Endothelial cell of umbilical vein (primary cell): Measurements from ENCODE around the gene SLC43A1. TPM values are rescaled to one million over a fixed set of nuclear protein-coding genes. Genes with fewer than 3 reads are reported as not detected.

Experiments used
- BruUV-seq: library from RNA; stranded (reverse); fragments of 400-500 nt; replicated peaks from 2 replicates; lab custom pipeline; 2021; lab: Mats Ljungman, UMichigan
- CTCF ChIA-PET: fragments of 300-600, 350-600 bp; sonication (Branson Sonifier 250); formaldehyde crosslinking; loops from one replicate; lab custom pipeline; 2021; ENCODE audit warnings: antibody characterized with exemption, inconsistent platforms; lab: Charles Lee
- POLR2A ChIA-PET: fragments of 300-600, 350-600 bp; sonication (Branson Sonifier 250); formaldehyde crosslinking; loops from one replicate; lab custom pipeline; 2021; ENCODE audit warnings: antibody characterized with exemption, inconsistent platforms; lab: Charles Lee
- DNase-seq: peaks from one replicate; pipeline ENCODE4 v3.0.0-alpha.2; 2011; ENCODE audit warnings: low read depth, low spot score
- FAIRE-seq: peaks from 2 replicates; lab custom pipeline; 2011; peaks lifted over from hg19 to GRCh38; lab: Jason Lieb, UNC
- H2AFZ ChIP-seq: 2 replicates; pipeline ENCODE4 v1.6.0; 2012; ENCODE audit warnings: low read depth, low read length, control low read depth, inconsistent platforms
- H3K27ac ChIP-seq: 2 replicates; pipeline ENCODE4 v1.5.1; 2011; ENCODE audit warnings: low read depth, mild to moderate bottlenecking, control low read depth, low read length, moderate library complexity; ENCODE audit not compliant: insufficient read depth
- H3K27me3 ChIP-seq, 2 experiments: 2 replicates each; pipeline versions ENCODE4 v1.6.0 to v1.6.1; 2011; ENCODE audit warnings: low read length in 2 of 2, mixed read lengths in 1 of 2; ENCODE audit not compliant: control insufficient read depth in 2 of 2, insufficient read depth in 2 of 2
- H3K36me3 ChIP-seq, 2 experiments: 2 replicates in 1 of 2; 3 replicates in 1 of 2; pipeline ENCODE4 v1.5.1; 2011; ENCODE audit warnings: low read length in 2 of 2, mild to moderate bottlenecking in 1 of 2, moderate library complexity in 1 of 2; ENCODE audit not compliant: control insufficient read depth in 2 of 2, insufficient read depth in 2 of 2; ENCODE audit errors: extremely low read depth in 1 of 2
- H3K4me1 ChIP-seq: 3 replicates; pipeline ENCODE4 v1.5.1; 2011; ENCODE audit warnings: mild to moderate bottlenecking, low read length; ENCODE audit not compliant: control insufficient read depth, insufficient read depth; ENCODE audit errors: extremely low read depth
- H3K4me2 ChIP-seq: 2 replicates; pipeline ENCODE4 v1.6.1; 2011; ENCODE audit warnings: low read length, control low read depth, mixed read lengths; ENCODE audit not compliant: insufficient read depth
- H3K4me3 ChIP-seq, 3 experiments: fragments of 200-600 bp in 1 of 3; sonication (generic), shearing (Covaris generic) in 1 of 3; replicated peaks in 1 of 3; 2 replicates each; pipeline ENCODE4 v1.5.1; 2011 to 2016; ENCODE audit warnings: control low read depth in 3 of 3, low read length in 3 of 3, mild to moderate bottlenecking in 2 of 3, inconsistent platforms in 1 of 3, low read depth in 1 of 3, moderate library complexity in 1 of 3; ENCODE audit not compliant: insufficient read depth in 1 of 3
- H3K79me2 ChIP-seq: 2 replicates; pipeline ENCODE4 v1.6.0; 2012; ENCODE audit warnings: low read length, inconsistent platforms; ENCODE audit not compliant: control insufficient read depth, insufficient read depth
- H3K9ac ChIP-seq: replicated peaks from 2 replicates; pipeline ENCODE3; 2011; ENCODE audit warnings: low read length, control low read depth; ENCODE audit not compliant: insufficient read depth; ENCODE audit errors: extremely low read depth
- H3K9me1 ChIP-seq: replicated peaks from 3 replicates; pipeline ENCODE4 v1.6.0; 2011; ENCODE audit warnings: mild to moderate bottlenecking, low read length; ENCODE audit not compliant: control insufficient read depth, insufficient read depth; ENCODE audit errors: extremely low read depth
- H3K9me3 ChIP-seq: replicated peaks from 2 replicates; pipeline ENCODE4 v1.5.1; 2012; ENCODE audit warnings: low read length, inconsistent platforms; ENCODE audit not compliant: control insufficient read depth, insufficient read depth
- H4K20me1 ChIP-seq: replicated peaks from 2 replicates; pipeline ENCODE3; 2011; ENCODE audit warnings: mild to moderate bottlenecking, low read length; ENCODE audit not compliant: control insufficient read depth, insufficient read depth; ENCODE audit errors: extremely low read depth
- CTCF ChIP-seq, 2 donors: IDR thresholded peaks; 1 replicate in 1 of 2; 2 replicates in 1 of 2; pipeline ENCODE4 v1.5.1; 2011; ENCODE audit warnings: low read length in 2 of 2, mild to moderate bottlenecking in 2 of 2, moderate library complexity in 2 of 2, control low read depth in 1 of 2, inconsistent platforms in 1 of 2, low read depth in 1 of 2; ENCODE audit not compliant: insufficient read depth in 1 of 2; ENCODE audit errors: extremely low read depth in 1 of 2
- EZH2 ChIP-seq: IDR thresholded peaks from 2 replicates; pipeline ENCODE4 v1.6.1; 2012; ENCODE audit warnings: borderline replicate concordance, low read depth, mild to moderate bottlenecking, moderate library complexity, low read length, inconsistent platforms; ENCODE audit not compliant: severe bottlenecking
- FOS ChIP-seq: IDR thresholded peaks from 2 replicates; pipeline ENCODE4 v1.6.1; 2011; ENCODE audit warnings: mild to moderate bottlenecking, low read length, moderate library complexity, borderline replicate concordance; ENCODE audit not compliant: insufficient read depth
- GATA2 ChIP-seq: IDR thresholded peaks from 2 replicates; pipeline ENCODE4 v1.7.0; 2011; ENCODE audit warnings: low read depth, mild to moderate bottlenecking, moderate library complexity, mixed read lengths, low read length; ENCODE audit not compliant: insufficient read length, insufficient read depth
- JUN ChIP-seq: IDR thresholded peaks from 2 replicates; pipeline ENCODE4 v1.6.1; 2011; ENCODE audit warnings: borderline replicate concordance, low read depth; ENCODE audit not compliant: insufficient read length, insufficient read depth
- MAX ChIP-seq: IDR thresholded peaks from 2 replicates; pipeline ENCODE4 v1.6.1; 2011; ENCODE audit not compliant: insufficient read depth, insufficient read length
- MYC ChIP-seq: IDR thresholded peaks from one replicate; pipeline ENCODE4 v1.6.1; 2011; ENCODE audit warnings: mild to moderate bottlenecking, low read depth, low read length
- POLR2A ChIP-seq: IDR thresholded peaks from 2 replicates; pipeline ENCODE4 v1.6.1; 2012; ENCODE audit warnings: low read depth, mild to moderate bottlenecking, control low read depth, low read length
- POLR2AphosphoS5 ChIP-seq: IDR thresholded peaks from 2 replicates; pipeline ENCODE4 v1.6.1; 2012; ENCODE audit warnings: low read depth, mild to moderate bottlenecking, control low read depth, low read length, moderate library complexity; ENCODE audit not compliant: insufficient read depth
- dilution Hi-C: fragments of 300-500 bp; cut with MboI; formaldehyde crosslinking; loops from one replicate; pipeline ENCODE4 v1.15.0; 2019; ENCODE audit warnings: low sequenced_read_pairs; ENCODE audit not compliant: extremely low pct_ligation_motif_present
- intact Hi-C: fragments of 100-400 bp; cut with micrococcal nuclease; formaldehyde crosslinking; loops from one replicate; pipeline ENCODE4 v1.10.0; 2022
- polyA plus RNA-seq, 4 experiments: library from polyadenylated mRNA; depleted of rRNA in 3 of 4; stranded (reverse) in 3 of 4; unstranded in 1 of 4; fragments of >200 nt; gene quantifications; 2 replicates each; pipeline versions ENCODE4 v1.2.1 to v1.2.3, GENCODE V29; 2011 to 2012; ENCODE audit warnings: missing spikeins in 1 of 4
- total RNA-seq: library from RNA; stranded (reverse); gene quantifications from 2 replicates; pipeline ENCODE4 v1.2.3, GENCODE V29; 2021

SLC43A1 gene
- total and polyA plus RNA-seq, 2 donors (not counting 3 experiments of a cell fraction or from before 2014, with no cell fraction given): 13.7 to 19.5 TPM

- BruUV-seq: no TSS peak
- FAIRE-seq (no peak), DNase-seq (no peak)
- CTCF ChIA-PET: interaction anchor here (1.6 to 9.0 kb wide), 2 partner anchors 28 to 63 kb away, joined by 4 to 166 read pairs; no protein-coding TSS in a partner anchor
- Histone ChIP-seq H3K4me1 (peaks cover under 1% of the 10 kb centered on the region), H3K9me1 (no peaks in the 10 kb centered on the region), H3K4me3 (no peak overlapping the region), H3K9me3 (no peaks in the 10 kb centered on the region), H3K79me2 (no peaks in the 10 kb centered on the region), H3K4me2 (no peak overlapping the region), H3K27ac (no peak overlapping the region), H3K9ac (no peak overlapping the region), H2AFZ (no peak overlapping the region), H3K27me3 (no peaks in the 10 kb centered on the region), H4K20me1 (no peaks in the 10 kb centered on the region), H3K36me3 (no peaks in the 10 kb centered on the region)
- TF ChIP-seq MAX (no peak), GATA2 (no peak), POLR2AphosphoS5 (no peak), EZH2 (no peak), POLR2A (no peak), CTCF (IDR thresholded peaks at IDR 0.05; ENCODE audit: extremely low read depth in 1 of 2, insufficient read depth in 1 of 2, low read depth in 1 of 2, low read length in 2 of 2) (no peak), JUN (no peak), FOS (no peak), MYC (no peak)
- POLR2A ChIA-PET: no interaction called here
- intact Hi-C loops (no loop called here), dilution Hi-C loops (no loop called here)
Observed at GRCh38 chr11:57521116-57521515, 5.6 kb upstream of the SLC43A1 start.
